Adrenal gland (tissue), 12 donors: ENCODE data around the gene GNAQ. TPM values are rescaled to one million over a fixed set of nuclear protein-coding genes. Genes with fewer than 3 reads are reported as not detected.

Experiments
- DNase-seq, 7 donors: peaks; one replicate each; pipeline ENCODE4 v3.0.0-alpha.2; 2019 to 2020
- H3K27ac ChIP-seq, 5 donors: fragments of 200-600 bp; sonication (generic) in 4 of 5; 1 replicate in 3 of 5; 2 replicates in 2 of 5; pipeline versions ENCODE4 v1.5.1 to v1.8.0; 2016 to 2020; ENCODE audit warnings: mild to moderate bottlenecking in 1 of 5
- H3K27me3 ChIP-seq: fragments of 200-600 bp; 2 replicates; pipeline ENCODE4 v1.8.0; 2021
- H3K36me3 ChIP-seq, 2 donors: fragments of 200-600 bp; replicated peaks in 1 of 2; 1 replicate in 1 of 2; 2 replicates in 1 of 2; pipeline versions ENCODE4 v1.5.1 to v1.8.0; 2018 to 2022
- H3K4me1 ChIP-seq, 2 donors: fragments of 200-600 bp; replicated peaks in 1 of 2; 1 replicate in 1 of 2; 2 replicates in 1 of 2; pipeline versions ENCODE4 v1.5.1 to v1.8.0; 2018 to 2021
- H3K4me3 ChIP-seq, 4 donors: fragments of 200-600 bp; sonication (generic) in 3 of 4; one replicate each; pipeline ENCODE4 v1.5.1; 2016 to 2018
- H3K9me3 ChIP-seq, 3 donors: fragments of 200-600 bp; sonication (generic) in 1 of 3; replicated peaks in 1 of 3; 1 replicate in 2 of 3; 2 replicates in 1 of 3; pipeline versions ENCODE4 v1.5.1 to v1.8.0; 2016 to 2021
- POLR2A ChIP-seq, 2 donors: fragments of 450-650 bp; IDR thresholded peaks; one replicate each; pipeline ENCODE4 v1.6.1; 2017; ENCODE audit warnings: antibody characterized with exemption in 2 of 2, mild to moderate bottlenecking in 2 of 2, moderate library complexity in 1 of 2
- WGBS, 4 donors: extraction: QIAGEN DNeasy Blood & Tissue Kit in 2 of 4; methylation state at CpG; one replicate each; pipeline versions ENCODE4 v1.1.5 to v1.1.7; 2013 to 2017; 5-methylcytosine and 5-hydroxymethylcytosine counted together
- intact Hi-C, 2 donors: fragments of 100-400 bp; cut with DNase I; formaldehyde crosslinking; loops; one replicate each; pipeline versions ENCODE4 v1.14.1 to v1.15.0; 2022 to 2023
- polyA plus RNA-seq, 3 donors: library from polyadenylated mRNA; stranded (reverse); fragments of 200-250 nt in 2 of 3; fragments of 350-450 nt in 1 of 3; fragmentation: Illumina TruSeq in 1 of 3; extraction: RNeasy Lipid Tissue Mini Kit (QIAGEN cat#74804) in 1 of 3; gene quantifications; one replicate each; pipeline ENCODE4 v1.2.3, GENCODE V29; 2013 to 2014
- total RNA-seq, 9 donors: library from RNA; depleted of rRNA in 4 of 9; stranded (reverse); fragments of >200 nt in 4 of 9; fragments of 120-200 nt in 1 of 9; fragmentation: NEBNext Ultra II Directional in 1 of 9; extraction: Animal tissue kit (Norgen Biotek cat#: 25700) in 1 of 9; gene quantifications; one replicate each; pipeline versions ENCODE4 v1.1.0 to v1.2.4, GENCODE V29; 2013 to 2023
- TF ChIP-seq, protein P1 (sequence below), 6 experiments: fragments of 450-650 bp in 4 of 6; fragments of 200-600 bp in 2 of 6; sonication (generic) in 1 of 6; IDR thresholded peaks; 1 replicate in 5 of 6; 2 replicates in 1 of 6; pipeline versions ENCODE4 v1.5.1 to v1.8.0; 2016 to 2021; ENCODE audit warnings: antibody characterized with exemption in 6 of 6, mild to moderate bottlenecking in 2 of 6, moderate library complexity in 1 of 6
- donor health status: healthy with polysubstance abuse.
- donor health status: Bipolar disorder and iron deficiency.
- donor health status: DM: yes; HTN: yes; CAD: no.
- donor health status: DM: no; HTN: no; CAD: no.
- donor health status: DM: no; HTN: no; CAD: no.
- donor health status: DM: yes; HTN: yes; CAD: no.

GNAQ gene
- total and polyA plus RNA-seq, 12 donors: 15.8 to 71.7 (median 45.1) TPM

DNA sequence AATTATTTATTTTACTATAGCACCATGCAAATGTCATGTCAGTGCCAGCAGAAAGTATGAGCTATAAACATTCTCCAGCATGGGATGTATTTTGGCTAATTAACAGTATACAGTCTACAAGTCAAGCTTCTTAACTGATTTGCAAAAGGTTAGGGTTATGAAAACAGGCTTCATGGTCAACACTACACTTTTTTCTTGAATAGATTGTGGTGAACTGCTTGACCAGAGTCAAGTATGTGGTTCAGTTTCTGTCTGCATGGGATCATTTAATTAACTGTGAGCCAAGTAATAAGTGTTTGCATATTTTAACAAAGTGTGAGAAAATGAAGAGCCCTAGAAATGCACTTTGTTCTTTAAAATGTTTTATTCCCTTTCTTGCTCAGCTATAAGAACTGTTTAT lies 14.5 kb upstream of the GNAQ start:
- H3K27me3 ChIP-seq: no peaks in the 10 kb centered on the region
- TF ChIP-seq, protein P1, sequence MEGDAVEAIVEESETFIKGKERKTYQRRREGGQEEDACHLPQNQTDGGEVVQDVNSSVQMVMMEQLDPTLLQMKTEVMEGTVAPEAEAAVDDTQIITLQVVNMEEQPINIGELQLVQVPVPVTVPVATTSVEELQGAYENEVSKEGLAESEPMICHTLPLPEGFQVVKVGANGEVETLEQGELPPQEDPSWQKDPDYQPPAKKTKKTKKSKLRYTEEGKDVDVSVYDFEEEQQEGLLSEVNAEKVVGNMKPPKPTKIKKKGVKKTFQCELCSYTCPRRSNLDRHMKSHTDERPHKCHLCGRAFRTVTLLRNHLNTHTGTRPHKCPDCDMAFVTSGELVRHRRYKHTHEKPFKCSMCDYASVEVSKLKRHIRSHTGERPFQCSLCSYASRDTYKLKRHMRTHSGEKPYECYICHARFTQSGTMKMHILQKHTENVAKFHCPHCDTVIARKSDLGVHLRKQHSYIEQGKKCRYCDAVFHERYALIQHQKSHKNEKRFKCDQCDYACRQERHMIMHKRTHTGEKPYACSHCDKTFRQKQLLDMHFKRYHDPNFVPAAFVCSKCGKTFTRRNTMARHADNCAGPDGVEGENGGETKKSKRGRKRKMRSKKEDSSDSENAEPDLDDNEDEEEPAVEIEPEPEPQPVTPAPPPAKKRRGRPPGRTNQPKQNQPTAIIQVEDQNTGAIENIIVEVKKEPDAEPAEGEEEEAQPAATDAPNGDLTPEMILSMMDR (IDR thresholded peaks at IDR 0.05): no peak
- TF ChIP-seq POLR2A (IDR thresholded peaks at IDR 0.05): no peak
- H3K36me3 ChIP-seq: no peaks in the 10 kb centered on the region
- intact Hi-C loops: no loop called here
- no peak overlapping the region for H3K4me3 ChIP-seq
- no peaks in the 10 kb centered on the region for H3K4me1 ChIP-seq
- H3K27ac ChIP-seq: no peak overlapping the region
- H3K9me3 ChIP-seq: no peaks in the 10 kb centered on the region
- DNase-seq: no peak

DNA sequence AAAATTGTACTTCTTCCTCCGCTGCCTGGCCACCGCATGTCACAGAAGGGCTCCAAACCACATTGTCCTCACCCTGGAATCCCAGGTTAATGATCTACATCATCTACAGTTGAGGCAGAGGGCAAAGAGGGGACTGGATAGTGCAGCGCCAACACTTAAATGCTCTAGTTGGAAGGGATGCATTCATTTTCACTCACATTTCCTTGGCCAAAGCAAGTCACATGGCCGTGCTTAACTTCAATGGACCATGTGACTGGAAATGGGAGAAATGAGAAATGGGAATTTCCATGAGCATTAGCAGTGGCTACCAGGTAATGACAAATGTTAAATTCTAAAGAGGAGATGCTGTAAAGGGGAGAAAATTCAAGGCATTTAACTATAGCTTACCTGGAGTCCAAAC lies 13.3 kb upstream of the GNAQ start:
- intact Hi-C loops: no loop called here
- Histone ChIP-seq H3K36me3 (no peaks in the 10 kb centered on the region), H3K4me3 (no peak overlapping the region), H3K27me3 (no peaks in the 10 kb centered on the region), H3K9me3 (no peaks in the 10 kb centered on the region), H3K27ac (no peak overlapping the region), H3K4me1 (no peaks in the 10 kb centered on the region)
- DNase-seq: no peak
- WGBS, 4 donors: 43 to 68% (median 56%) methylated on average over 4 of the region's 4 CpGs
- TF ChIP-seq POLR2A (IDR thresholded peaks at IDR 0.05): no peak

DNA sequence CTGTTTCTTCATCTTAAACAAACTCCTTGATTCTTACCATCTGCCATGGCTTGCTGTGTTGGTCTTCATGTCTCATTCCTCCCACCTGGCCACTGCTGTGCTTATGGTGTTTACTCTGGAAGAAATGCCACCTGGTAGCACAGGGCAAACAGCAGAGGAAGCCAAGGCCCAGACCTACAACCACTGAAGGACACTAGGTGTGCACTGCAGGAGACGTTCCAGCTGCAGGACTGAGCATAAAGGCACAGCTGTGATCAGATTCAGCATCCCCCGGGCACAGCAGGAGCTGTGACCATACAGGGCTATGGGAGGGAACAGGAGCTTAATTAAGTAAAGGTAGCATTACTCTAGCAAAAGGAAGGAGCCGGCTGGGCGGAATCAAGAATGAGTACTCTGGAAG lies 12.6 kb upstream of the GNAQ start:
- intact Hi-C loops: no loop called here
- H3K27ac ChIP-seq: no peak overlapping the region
- no peaks in the 10 kb centered on the region for H3K27me3 ChIP-seq
- WGBS, 4 donors: 84 to 89% (median 87%) methylated on average over 4 of the region's 4 CpGs
- no peaks in the 10 kb centered on the region for H3K36me3 ChIP-seq
- no peak for DNase-seq
- H3K4me1 ChIP-seq: no peaks in the 10 kb centered on the region
- no peak for TF ChIP-seq POLR2A (IDR thresholded peaks at IDR 0.05)
- TF ChIP-seq, protein P1 (IDR thresholded peaks at IDR 0.05): no peak
- no peak overlapping the region for H3K4me3 ChIP-seq
- H3K9me3 ChIP-seq: no peaks in the 10 kb centered on the region

DNA sequence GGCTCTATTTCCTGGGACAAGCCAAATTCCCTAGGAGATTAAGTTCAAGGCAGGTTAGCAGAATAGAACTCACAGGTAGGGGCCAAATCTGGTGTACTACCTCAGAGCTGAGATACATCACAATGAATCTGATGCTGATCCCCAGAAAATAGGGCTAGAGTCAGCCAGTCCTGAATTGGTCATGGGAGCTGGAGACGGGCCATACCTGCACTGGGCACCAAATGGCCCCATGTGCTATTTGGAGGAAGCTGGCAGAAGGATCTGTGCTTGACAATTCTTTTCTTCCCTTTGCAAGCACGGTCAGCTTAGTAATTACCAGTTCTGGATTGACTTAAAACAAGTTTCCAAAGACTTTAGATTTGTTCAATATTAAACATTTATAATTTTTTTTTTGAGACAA lies 10.4 kb upstream of the GNAQ start:
- Histone ChIP-seq H3K4me3 (no peak overlapping the region), H3K27me3 (no peaks in the 10 kb centered on the region), H3K27ac (no peak overlapping the region), H3K36me3 (no peaks in the 10 kb centered on the region), H3K9me3 (no peaks in the 10 kb centered on the region), H3K4me1 (no peaks in the 10 kb centered on the region)
- WGBS, 4 donors: 86 to 97% (median 93%) methylated on average over 2 of the region's 2 CpGs
- intact Hi-C loops: no loop called here
- TF ChIP-seq POLR2A (IDR thresholded peaks at IDR 0.05): no peak
- TF ChIP-seq, protein P1 (IDR thresholded peaks at IDR 0.05): no peak
- DNase-seq: no peak

DNA sequence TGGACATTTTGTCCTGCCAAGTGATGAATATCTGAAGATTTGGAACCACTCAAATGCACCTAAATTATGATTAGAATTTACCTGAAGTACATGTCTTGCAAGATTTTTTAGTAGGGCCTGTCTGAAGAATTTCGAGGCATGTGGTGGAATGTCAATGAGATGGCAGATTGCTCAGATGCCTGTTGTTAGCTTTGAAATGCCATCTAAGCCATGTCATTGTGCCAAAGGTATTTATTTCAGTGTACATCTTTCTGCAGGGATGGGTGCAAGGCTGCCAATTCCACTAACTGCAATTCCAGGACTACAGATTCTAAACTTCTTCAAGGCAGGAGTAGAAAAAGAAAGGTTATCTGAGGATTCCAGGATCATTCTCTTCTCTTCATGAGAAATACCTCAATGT lies 9.1 kb upstream of the GNAQ start:
- peaks cover 0 to under 1% of the 10 kb centered on the region in 2 donors for H3K4me1 ChIP-seq
- H3K27ac ChIP-seq: no peak overlapping the region
- no peak for DNase-seq
- H3K4me3 ChIP-seq: no peak overlapping the region
- no peaks in the 10 kb centered on the region for H3K27me3 ChIP-seq
- H3K36me3 ChIP-seq: no peaks in the 10 kb centered on the region
- intact Hi-C loops: no loop called here
- TF ChIP-seq, protein P1 (IDR thresholded peaks at IDR 0.05): no peak
- no peak for TF ChIP-seq POLR2A (IDR thresholded peaks at IDR 0.05)
- no peaks in the 10 kb centered on the region for H3K9me3 ChIP-seq
- 88 to 98% (median 95%) methylated on average over 1 of the region's 1 CpG for WGBS, 4 donors
